Measurements from ENCODE around the gene TFF2.

The TFF2 gene

GRCh38 chr21:42305707-42306147, 45.1 kb downstream of the TFF2 start:
- no peak for DNase-seq (ENCODE audit: low spot score)

GRCh38 chr21:42304556-42305454, 46.0 kb downstream of the TFF2 start:
- DNase-seq (ENCODE audit: low spot score) = no peak

- DNase-seq (ENCODE audit: low spot score) = no peak
Observed at GRCh38 chr21:42303443-42303842, 47.4 kb downstream of the TFF2 start.

- DNase-seq (ENCODE audit: low spot score) = no peak
Observed at GRCh38 chr21:42302794-42303193, 48.0 kb downstream of the TFF2 start.

- no peak for DNase-seq (ENCODE audit: low spot score)
Observed at GRCh38 chr21:42302076-42302650, 48.6 kb downstream of the TFF2 start.

GRCh38 chr21:42301371-42302075, 49.3 kb downstream of the TFF2 start:
- DNase-seq (ENCODE audit: low spot score) = no peak

- DNase-seq (ENCODE audit: low spot score) = no peak
Observed at GRCh38 chr21:42300956-42301355, 49.8 kb downstream of the TFF2 start.

GRCh38 chr21:42300045-42300583, 50.7 kb downstream of the TFF2 start:
- DNase-seq (ENCODE audit: low spot score) = no peak

GRCh38 chr21:42299324-42300044, 51.3 kb downstream of the TFF2 start:
- DNase-seq (ENCODE audit: low spot score) = peak; percentile 30

- no peak for DNase-seq (ENCODE audit: low spot score)
Observed at GRCh38 chr21:42298657-42299056, 52.1 kb downstream of the TFF2 start.

GRCh38 chr21:42298237-42298636, 52.6 kb downstream of the TFF2 start:
- DNase-seq (ENCODE audit: low spot score) = no peak

GRCh38 chr21:42297377-42297776, 53.4 kb downstream of the TFF2 start:
- DNase-seq (ENCODE audit: low spot score) = no peak

- no peak for DNase-seq (ENCODE audit: low spot score)
Observed at GRCh38 chr21:42296501-42296900, 54.3 kb downstream of the TFF2 start.

Measured in activated CD4-positive, alpha-beta T cell treated with anti-CD3 and anti-CD28 coated beads, Interleukin-2, Interleukin-4, amounts not matched to agents 100 ng/mL and 50 ng/mL, durations not matched to agents 16 hours and 8 hours (primary cell).